Urinary bladder (tissue), 4 donors: ENCODE measurements around the gene UGGT1. TPM values are rescaled to one million over a fixed set of nuclear protein-coding genes. Genes with fewer than 3 reads are reported as not detected.

Experiments used
- DNase-seq: peaks from one replicate; pipeline ENCODE4 v3.0.0-alpha.2; 2015; ENCODE audit errors: extremely low spot score
- H3K27ac ChIP-seq: one replicate; pipeline ENCODE4 v1.5.1; 2013; ENCODE audit warnings: low read depth, mild to moderate bottlenecking, moderate library complexity
- H3K36me3 ChIP-seq: one replicate; pipeline ENCODE4 v1.6.1; 2013; ENCODE audit warnings: mild to moderate bottlenecking, moderate library complexity; ENCODE audit not compliant: insufficient read depth
- H3K4me1 ChIP-seq: one replicate; pipeline ENCODE4 v1.6.1; 2013; ENCODE audit warnings: mild to moderate bottlenecking, moderate library complexity; ENCODE audit not compliant: insufficient read depth
- H3K4me3 ChIP-seq: one replicate; pipeline ENCODE4 v1.5.1; 2013; ENCODE audit warnings: low read depth, low read length
- WGBS: extraction: QIAGEN DNeasy Blood & Tissue Kit; methylation state at CpG from one replicate; pipeline ENCODE4 v1.1.7; 2013; 5-methylcytosine and 5-hydroxymethylcytosine counted together
- polyA plus RNA-seq: library from polyadenylated mRNA; stranded (reverse); fragments of 200-250 nt; gene quantifications from one replicate; pipeline ENCODE4 v1.2.3, GENCODE V29; 2013
- total RNA-seq: library from RNA; depleted of rRNA; stranded (reverse); fragments of >200 nt; gene quantifications from one replicate; pipeline ENCODE4 v1.2.3, GENCODE V29; 2014
- donor health status: healthy with polysubstance abuse.
- donor health status: healthy.

UGGT1 gene
- total and polyA plus RNA-seq, 2 donors, result 11.4 to 38.5 TPM

GRCh38 chr2:128145651-128146050 is 54.7 kb downstream of the UGGT1 start:
- H3K36me3 ChIP-seq, result no peaks in the 10 kb centered on the region
- no peak for DNase-seq
- H3K27ac ChIP-seq, result no peak overlapping the region
- WGBS, result 90% methylated on average over 3 of the region's 3 CpGs
- no peak overlapping the region for H3K4me3 ChIP-seq
- H3K4me1 ChIP-seq, result no peaks in the 10 kb centered on the region

- DNase-seq, result no peak
- peaks cover 8% of the 10 kb centered on the region for H3K36me3 ChIP-seq
- 92% methylated on average over 3 of the region's 3 CpGs for WGBS
- no peak overlapping the region for H3K4me3 ChIP-seq
- H3K27ac ChIP-seq, result no peak overlapping the region
- no peaks in the 10 kb centered on the region for H3K4me1 ChIP-seq
These were observed 62.8 kb downstream of the UGGT1 start for GRCh38 chr2:128153786-128154185.

GRCh38 chr2:128154225-128154624 is 63.2 kb downstream of the UGGT1 start:
- 96% methylated on average over 4 of the region's 4 CpGs for WGBS
- DNase-seq, result no peak
- Histone ChIP-seq H3K36me3 (peaks cover 8% of the 10 kb centered on the region), H3K4me3 (no peak overlapping the region), H3K27ac (no peak overlapping the region), H3K4me1 (no peaks in the 10 kb centered on the region)

GRCh38 chr2:128155970-128156369 is 65.0 kb downstream of the UGGT1 start:
- H3K4me1 ChIP-seq, result no peaks in the 10 kb centered on the region
- no peak for DNase-seq
- H3K27ac ChIP-seq, result no peak overlapping the region
- WGBS, result 89% methylated on average over 9 of the region's 9 CpGs
- H3K4me3 ChIP-seq, result no peak overlapping the region
- H3K36me3 ChIP-seq, result peaks cover 13% of the 10 kb centered on the region

- no peaks in the 10 kb centered on the region for H3K4me1 ChIP-seq
- H3K4me3 ChIP-seq, result no peak overlapping the region
- WGBS, result 80% methylated on average over 3 of the region's 3 CpGs
- no peak for DNase-seq
- peaks cover 13% of the 10 kb centered on the region for H3K36me3 ChIP-seq
- H3K27ac ChIP-seq, result no peak overlapping the region
These were observed 65.8 kb downstream of the UGGT1 start for GRCh38 chr2:128156812-128157211.

- H3K4me1 ChIP-seq, result no peaks in the 10 kb centered on the region
- no peak overlapping the region for H3K4me3 ChIP-seq
- WGBS, result 95% methylated on average over 3 of the region's 3 CpGs
- no peak for DNase-seq
- H3K27ac ChIP-seq, result no peak overlapping the region
- H3K36me3 ChIP-seq, result peaks cover 13% of the 10 kb centered on the region
These were observed 66.6 kb downstream of the UGGT1 start for GRCh38 chr2:128157644-128158043.

GRCh38 chr2:128158176-128158575 is 67.2 kb downstream of the UGGT1 start:
- no peak for DNase-seq
- 93% methylated on average over 1 of the region's 1 CpG for WGBS
- no peaks in the 10 kb centered on the region for H3K4me1 ChIP-seq
- H3K4me3 ChIP-seq, result no peak overlapping the region
- H3K27ac ChIP-seq, result no peak overlapping the region
- peaks cover 13% of the 10 kb centered on the region for H3K36me3 ChIP-seq

- whole genome bisulfite sequencing, result 83% methylated on average over 7 of the region's 7 CpGs
- no peak for DNase-seq
- Histone ChIP-seq H3K36me3 (peaks cover 11% of the 10 kb centered on the region), H3K27ac (no peak overlapping the region), H3K4me1 (no peaks in the 10 kb centered on the region), H3K4me3 (no peak overlapping the region)
These were observed 68.4 kb downstream of the UGGT1 start for GRCh38 chr2:128159437-128159836.

GRCh38 chr2:128160616-128161275 is 69.7 kb downstream of the UGGT1 start:
- WGBS, result 94% methylated on average over 9 of the region's 9 CpGs
- no peak overlapping the region for H3K4me3 ChIP-seq
- peaks cover 12% of the 10 kb centered on the region for H3K36me3 ChIP-seq
- no peaks in the 10 kb centered on the region for H3K4me1 ChIP-seq
- H3K27ac ChIP-seq, result no peak overlapping the region
- DNase-seq, result no peak

- Histone ChIP-seq H3K4me1 (no peaks in the 10 kb centered on the region), H3K36me3 (peaks cover 17% of the 10 kb centered on the region), H3K4me3 (no peak overlapping the region), H3K27ac (no peak overlapping the region)
- 97% methylated on average over 2 of the region's 2 CpGs for WGBS
- DNase-seq, result no peak
These were observed 71.3 kb downstream of the UGGT1 start for GRCh38 chr2:128162266-128162665.

- 96% methylated on average over 2 of the region's 2 CpGs for WGBS
- H3K27ac ChIP-seq, result no peak overlapping the region
- no peak overlapping the region for H3K4me3 ChIP-seq
- H3K36me3 ChIP-seq, result peaks cover 12% of the 10 kb centered on the region
- no peak for DNase-seq
- H3K4me1 ChIP-seq, result no peaks in the 10 kb centered on the region
These were observed 73.3 kb downstream of the UGGT1 start for GRCh38 chr2:128164311-128164710.

- no peak for DNase-seq
- WGBS, result 95% methylated on average over 4 of the region's 4 CpGs
- Histone ChIP-seq H3K4me1 (no peaks in the 10 kb centered on the region), H3K4me3 (no peak overlapping the region), H3K36me3 (peaks cover 7% of the 10 kb centered on the region), H3K27ac (no peak overlapping the region)
These were observed 75.8 kb downstream of the UGGT1 start for GRCh38 chr2:128166746-128167353.

- WGBS, result 94% methylated on average over 4 of the region's 4 CpGs
- no peak for DNase-seq
- Histone ChIP-seq H3K4me1 (no peaks in the 10 kb centered on the region), H3K36me3 (peaks cover 10% of the 10 kb centered on the region), H3K27ac (no peak overlapping the region), H3K4me3 (no peak overlapping the region)
These were observed 78.1 kb downstream of the UGGT1 start for GRCh38 chr2:128169094-128169493.

GRCh38 chr2:128169497-128169896 is 78.5 kb downstream of the UGGT1 start:
- Histone ChIP-seq H3K4me3 (no peak overlapping the region), H3K4me1 (no peaks in the 10 kb centered on the region), H3K36me3 (peaks cover 10% of the 10 kb centered on the region), H3K27ac (no peak overlapping the region)
- WGBS, result 66% methylated on average over 3 of the region's 3 CpGs
- no peak for DNase-seq
